HUDEP-2 (cell line): ENCODE measurements around the gene MOCS1.
A peak's percentile ranks its signal among the peaks of the same experiment; 100 is the strongest.

Experiments used
- DNase-seq, 76 experiments: peaks; one replicate each; lab custom pipeline; 2025; ENCODE audit not compliant: unreplicated experiment in 76 of 76; lab: John Stamatoyannopoulos, UW

The MOCS1 gene

DNA sequence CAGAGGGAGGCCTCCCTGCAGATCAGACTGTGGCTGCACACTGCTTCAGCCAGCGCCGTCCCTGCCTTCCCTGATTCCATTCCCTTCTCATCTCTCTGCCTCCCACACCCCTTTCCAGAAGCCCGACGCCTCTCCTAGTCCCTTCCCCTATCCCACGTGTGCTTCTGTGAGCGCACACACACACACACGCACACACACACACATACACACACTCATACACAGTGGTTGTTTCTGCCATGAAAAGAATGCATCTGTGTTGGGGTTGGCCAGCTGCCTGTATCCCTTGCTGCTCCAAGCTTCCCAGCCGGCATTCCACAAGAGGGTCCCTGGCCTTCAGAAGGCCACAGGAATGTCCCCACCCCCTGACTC lies 51.7 kb downstream of the MOCS1 start:
- DNase-seq: no peak

DNA sequence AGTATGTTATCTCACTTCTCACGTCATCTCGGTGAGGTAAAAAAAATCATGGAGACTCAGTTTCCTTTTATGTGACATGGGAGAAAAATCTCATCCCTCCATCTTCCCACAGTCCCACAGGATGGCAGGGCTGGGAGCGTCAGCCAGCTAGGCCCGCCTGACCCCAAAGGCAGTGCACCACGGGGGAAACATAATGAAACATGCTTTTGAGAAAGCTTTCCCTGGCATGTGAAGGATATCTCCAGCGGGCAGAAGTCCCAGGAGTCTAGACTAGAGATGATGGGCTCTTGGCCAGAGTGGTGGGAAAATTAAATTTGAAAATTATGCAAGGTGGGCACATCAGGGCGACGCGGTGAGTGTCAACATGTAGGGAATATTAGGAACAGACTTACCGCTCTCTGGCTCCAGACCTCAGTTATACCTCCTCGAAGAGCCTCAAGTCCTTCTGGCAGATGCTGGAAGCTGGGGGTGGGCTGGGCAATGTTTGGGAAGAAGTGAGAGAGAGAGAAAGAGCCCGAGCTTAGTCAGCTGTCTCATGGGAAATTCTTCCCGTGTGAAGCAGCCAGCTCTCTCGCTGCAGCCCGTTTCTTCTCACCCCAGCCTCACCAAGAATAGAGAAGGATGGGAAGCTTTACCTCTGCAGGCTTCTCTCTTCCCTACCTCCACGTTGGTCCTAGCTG lies 52.3 kb downstream of the MOCS1 start:
- DNase-seq: no peak

DNA sequence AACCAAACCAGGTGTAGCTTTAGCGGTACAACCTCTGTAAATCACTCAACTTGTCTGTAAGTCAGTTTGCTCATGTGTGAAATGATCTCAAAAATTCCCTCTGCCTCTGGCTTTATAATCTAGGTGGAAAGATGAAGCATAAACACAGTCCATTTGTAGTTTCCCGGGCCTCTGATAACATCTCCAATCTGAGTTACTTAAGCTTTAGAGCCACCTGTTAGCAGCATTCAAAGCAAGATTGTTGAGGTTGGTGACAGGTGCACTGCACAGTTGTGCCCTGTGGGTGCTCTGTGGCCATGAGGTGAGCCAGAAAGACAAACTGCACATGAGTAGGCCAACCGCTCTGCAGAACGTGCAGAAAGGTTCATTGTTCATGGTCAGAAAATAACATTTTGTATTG lies 53.7 kb downstream of the MOCS1 start:
- no peak for DNase-seq

- DNase-seq: no peak
Observed at GRCh38 chr6:39879535-39879934, 54.7 kb downstream of the MOCS1 start.

GRCh38 chr6:39876826-39877225 lies 57.4 kb downstream of the MOCS1 start:
- no peak for DNase-seq

- no peak for DNase-seq
Observed at GRCh38 chr6:39876111-39876510, 58.2 kb downstream of the MOCS1 start.

DNA sequence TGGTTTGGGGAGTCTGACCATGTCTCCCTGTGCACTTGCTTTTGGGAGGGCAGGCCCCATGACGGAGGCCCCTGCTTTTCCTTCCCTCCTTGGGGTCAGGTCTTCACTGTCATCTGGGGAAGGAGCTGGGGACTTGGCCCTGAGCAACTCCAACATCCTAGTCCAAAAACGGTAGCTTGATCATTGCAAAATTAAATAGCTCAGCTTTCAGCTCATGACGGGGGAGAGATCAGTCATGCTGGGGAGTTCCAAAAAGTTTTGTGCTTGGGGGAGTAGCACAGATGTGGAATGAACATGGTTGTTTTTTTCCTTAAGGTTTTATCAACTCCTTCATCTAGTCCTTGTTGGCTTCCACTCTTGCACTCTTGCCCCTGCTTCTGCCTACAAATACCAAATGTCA lies 60.8 kb downstream of the MOCS1 start:
- no peak for DNase-seq

DNA sequence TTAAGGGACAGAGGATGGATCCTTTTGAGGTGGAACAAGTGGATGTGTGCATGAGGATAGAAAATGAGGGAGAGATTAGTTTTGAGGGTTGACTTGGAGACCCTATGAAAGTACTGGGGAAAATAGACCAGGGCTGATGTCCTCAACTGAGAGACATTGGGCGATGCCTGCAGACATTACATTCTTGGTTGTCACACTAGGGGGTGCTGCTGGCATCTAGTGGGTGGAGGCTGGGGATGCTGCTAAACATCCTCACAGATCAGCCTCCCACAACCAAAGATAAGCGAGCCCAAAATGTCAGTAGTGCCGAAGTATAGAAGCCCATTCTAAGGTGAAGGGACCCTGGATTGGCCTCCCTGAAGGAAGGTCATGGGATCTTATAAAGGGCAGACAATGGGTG lies 63.3 kb downstream of the MOCS1 start:
- peak in 1 of 76 experiments; percentile 4 for DNase-seq

DNA sequence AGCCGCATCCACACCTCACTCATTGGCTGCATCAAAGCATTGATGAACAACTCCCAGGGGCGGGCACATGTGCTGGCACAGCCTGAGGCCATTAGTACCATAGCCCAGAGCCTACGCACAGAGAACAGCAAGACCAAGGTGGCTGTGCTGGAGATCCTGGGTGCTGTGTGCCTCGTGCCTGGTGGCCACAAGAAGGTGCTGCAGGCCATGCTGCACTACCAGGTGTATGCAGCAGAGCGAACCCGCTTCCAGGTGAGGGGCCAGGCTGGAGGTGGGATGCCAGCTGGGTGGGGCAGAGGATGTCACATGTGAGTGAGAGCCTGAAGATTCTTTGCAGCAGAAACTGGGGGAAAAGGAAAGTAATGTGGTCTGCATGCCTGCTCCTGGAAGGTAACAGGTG lies 66.7 kb downstream of the MOCS1 start:
- DNase-seq: no peak

DNA sequence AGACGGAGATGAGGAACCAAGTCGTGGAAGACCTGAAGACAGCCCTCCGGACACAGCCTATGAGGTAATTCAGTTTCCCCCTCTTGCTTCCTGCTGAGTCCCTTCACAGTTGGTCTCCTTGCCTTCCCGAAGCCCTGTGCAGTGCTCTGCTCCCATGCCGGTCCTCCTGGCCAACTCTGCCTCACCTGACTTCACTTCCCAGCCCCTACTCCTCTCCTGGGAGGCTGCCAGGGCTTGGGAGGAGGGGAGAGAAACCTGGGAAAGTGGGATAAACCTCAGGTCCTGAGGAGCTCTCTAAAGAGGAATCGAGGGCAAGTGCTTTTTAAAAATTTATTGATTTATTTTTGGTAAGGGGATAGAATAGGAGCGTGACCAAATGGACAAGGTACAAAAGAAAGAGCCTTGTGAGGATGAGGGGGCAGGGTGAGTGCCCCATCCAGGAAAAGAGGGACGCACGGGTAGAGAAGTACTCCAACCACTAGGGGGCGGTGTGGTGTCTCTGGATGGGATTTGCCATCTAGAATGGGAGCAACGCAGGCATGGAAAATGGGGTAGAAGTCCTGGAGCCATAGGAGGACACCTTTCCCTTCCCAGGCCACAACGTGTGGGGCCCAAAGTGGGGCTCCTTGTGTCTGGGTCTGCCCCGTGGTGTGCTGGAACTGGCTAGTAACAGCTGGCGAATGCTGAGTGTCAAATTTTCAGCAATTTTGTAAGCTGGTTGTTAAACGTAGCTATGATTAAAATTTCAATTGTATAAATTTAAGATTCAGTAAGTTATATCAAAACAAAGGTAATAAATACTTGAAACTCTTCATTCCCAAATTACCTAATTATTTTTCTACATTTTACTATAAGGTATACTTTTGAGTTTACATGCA lies 69.0 kb downstream of the MOCS1 start:
- peak in 61 of 76 experiments; percentile 4 to 77 (median 50) for DNase-seq

DNA sequence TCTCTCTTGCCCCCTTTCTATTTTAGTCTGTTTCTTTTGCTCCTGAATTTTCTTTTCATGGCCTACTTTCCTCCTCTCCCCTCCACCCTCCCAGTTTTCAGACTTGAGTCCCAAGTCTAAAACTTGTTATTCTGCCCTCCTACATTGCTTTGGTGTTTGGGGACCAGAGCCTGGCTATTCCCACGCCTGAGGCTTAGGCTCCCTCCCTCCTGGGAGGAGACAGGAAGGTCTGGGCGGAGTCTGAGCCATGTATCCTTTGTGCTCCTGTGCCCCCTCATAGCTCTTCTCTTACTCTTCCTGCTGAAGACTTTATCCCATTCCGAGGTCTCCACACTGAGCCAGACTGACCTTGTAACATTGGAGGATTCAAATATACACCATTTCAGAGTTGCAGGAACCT lies 72.6 kb downstream of the MOCS1 start:
- DNase-seq: no peak

- DNase-seq: no peak
Observed at GRCh38 chr6:39859025-39859424, 75.2 kb downstream of the MOCS1 start.

- no peak for DNase-seq
Observed at GRCh38 chr6:39855356-39855995, 78.8 kb downstream of the MOCS1 start.
